Measurements from ENCODE around the gene ARHGAP6.

ARHGAP6 gene

GRCh38 chrX:11647138-11647537 lies 18.6 kb downstream of the ARHGAP6 start:
- TF ChIP-seq ZNF565 (CRISPR knock-in tag; conservative IDR thresholded peaks at IDR 0.05; ENCODE audit: low read depth) (no peak), ZFP3 (CRISPR knock-in tag; IDR thresholded peaks at IDR 0.05) (no peak), RARB (CRISPR knock-in tag; IDR thresholded peaks at IDR 0.05) (no peak), PATZ1 (CRISPR knock-in tag; IDR thresholded peaks at IDR 0.05; ENCODE audit: borderline replicate concordance) (no peak), ZNF70 (CRISPR knock-in tag; IDR thresholded peaks at IDR 0.05) (no peak), CSRNP3 (CRISPR knock-in tag; IDR thresholded peaks at IDR 0.05) (no peak), TCF4 (CRISPR knock-in tag; IDR thresholded peaks at IDR 0.05; ENCODE audit: borderline replicate concordance) (no peak), ARNTL (CRISPR knock-in tag; IDR thresholded peaks at IDR 0.05; ENCODE audit: borderline replicate concordance, low read depth) (no peak)
- no peak for ATAC-seq

GRCh38 chrX:11641349-11642065 lies 24.2 kb downstream of the ARHGAP6 start:
- ATAC-seq: no peak
- TF ChIP-seq RARB (CRISPR knock-in tag; IDR thresholded peaks at IDR 0.05) (no peak), CSRNP3 (CRISPR knock-in tag; IDR thresholded peaks at IDR 0.05) (no peak)

GRCh38 chrX:11640089-11640488 lies 25.6 kb downstream of the ARHGAP6 start:
- TF ChIP-seq SNAI2 (CRISPR knock-in tag; IDR thresholded peaks at IDR 0.05): no peak
- TF ChIP-seq POU6F1 (CRISPR knock-in tag; IDR thresholded peaks at IDR 0.05; ENCODE audit: borderline replicate concordance, low read depth): no peak
- TF ChIP-seq TCF4 (CRISPR knock-in tag; IDR thresholded peaks at IDR 0.05; ENCODE audit: borderline replicate concordance): no peak
- no peak for TF ChIP-seq CSRNP3 (CRISPR knock-in tag; IDR thresholded peaks at IDR 0.05)
- TF ChIP-seq PPARA (CRISPR knock-in tag; IDR thresholded peaks at IDR 0.05; ENCODE audit: borderline replicate concordance): no peak
- no peak for TF ChIP-seq CREB5 (CRISPR knock-in tag; IDR thresholded peaks at IDR 0.05; ENCODE audit: low read depth)
- no peak for TF ChIP-seq ZFP3 (CRISPR knock-in tag; IDR thresholded peaks at IDR 0.05)
- TF ChIP-seq GLIS3 (CRISPR knock-in tag; IDR thresholded peaks at IDR 0.05): no peak
- TF ChIP-seq ZNF70 (CRISPR knock-in tag; IDR thresholded peaks at IDR 0.05): no peak
- no peak for TF ChIP-seq OSR1 (CRISPR knock-in tag; IDR thresholded peaks at IDR 0.05)
- TF ChIP-seq ZFP30 (CRISPR knock-in tag; IDR thresholded peaks at IDR 0.05): no peak
- TF ChIP-seq TOX (CRISPR knock-in tag; IDR thresholded peaks at IDR 0.05; ENCODE audit: borderline replicate concordance): no peak
- TF ChIP-seq ESRRG (CRISPR knock-in tag; IDR thresholded peaks at IDR 0.05): no peak
- no peak for ATAC-seq

- no peak for TF ChIP-seq ZNF8 (CRISPR knock-in tag; IDR thresholded peaks at IDR 0.05)
- no peak for TF ChIP-seq SNAI2 (CRISPR knock-in tag; IDR thresholded peaks at IDR 0.05)
- TF ChIP-seq ARNTL (CRISPR knock-in tag; IDR thresholded peaks at IDR 0.05; ENCODE audit: borderline replicate concordance, low read depth): no peak
- no peak for TF ChIP-seq TCF4 (CRISPR knock-in tag; IDR thresholded peaks at IDR 0.05; ENCODE audit: borderline replicate concordance)
- TF ChIP-seq CSRNP3 (CRISPR knock-in tag; IDR thresholded peaks at IDR 0.05): no peak
- TF ChIP-seq ESRRG (CRISPR knock-in tag; IDR thresholded peaks at IDR 0.05): no peak
- no peak for TF ChIP-seq ZNF565 (CRISPR knock-in tag; conservative IDR thresholded peaks at IDR 0.05; ENCODE audit: low read depth)
- no peak for TF ChIP-seq POU6F1 (CRISPR knock-in tag; IDR thresholded peaks at IDR 0.05; ENCODE audit: borderline replicate concordance, low read depth)
- no peak for TF ChIP-seq GLIS3 (CRISPR knock-in tag; IDR thresholded peaks at IDR 0.05)
- no peak for TF ChIP-seq RARB (CRISPR knock-in tag; IDR thresholded peaks at IDR 0.05)
- TF ChIP-seq ZFP30 (CRISPR knock-in tag; IDR thresholded peaks at IDR 0.05): no peak
- TF ChIP-seq CSDC2 (CRISPR knock-in tag; IDR thresholded peaks at IDR 0.05): no peak
- TF ChIP-seq ISL1 (CRISPR knock-in tag; IDR thresholded peaks at IDR 0.05): no peak
- ATAC-seq: no peak
Observed at GRCh38 chrX:11632732-11633131, 33.0 kb downstream of the ARHGAP6 start.
